ENCODE results near the gene TSN. TPM values are rescaled to one million over a fixed set of nuclear protein-coding genes. Genes with fewer than 3 reads are reported as not detected.

TSN gene
- total RNA-seq, 1 experiment from 2014 or later: 102 TPM

DNA sequence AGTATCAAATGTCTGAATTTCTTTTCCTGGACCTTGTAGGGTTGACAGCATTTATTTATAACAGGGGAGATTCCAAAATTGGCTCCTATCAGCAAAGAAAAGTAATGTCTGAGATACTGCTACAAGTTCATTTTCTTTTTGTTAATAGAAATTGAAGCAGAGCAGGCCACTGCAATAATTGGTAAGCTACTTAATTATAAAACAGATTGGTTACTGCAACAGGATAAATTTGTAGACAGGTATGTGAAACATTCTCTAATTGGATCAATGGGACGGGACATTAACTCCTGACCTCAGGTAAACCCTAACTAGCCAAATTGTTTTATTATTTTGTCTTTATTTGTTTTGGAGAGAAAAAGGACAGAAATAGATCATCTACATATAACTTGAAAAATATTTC, 39.3 kb upstream of the TSN start:
- WGBS (ENCODE audit: extremely low coverage, insufficient read length, low lambda C conversion rate): no CpG with 5 or more reads among the region's 1 CpG
- Mint-ChIP-seq H3K36me3 (ENCODE audit: insufficient read depth in 1 of 3, low read depth in 3 of 3) (no peaks in the 10 kb centered on the region), H3K27me3 (ENCODE audit: low read depth) (no peaks in the 10 kb centered on the region; the same call in 1 of the 2 replicates), H3K9me3 (no peaks in the 10 kb centered on the region), H3K4me3 (no peak overlapping the region), H3K27ac (no peak overlapping the region), H3K4me1 (no peaks in the 10 kb centered on the region; a peak in 1 of 4 replicates)
- H3K9ac ChIP-seq (ENCODE audit: extremely low read depth, insufficient read length, low read length): no peak overlapping the region
- H3K79me1 ChIP-seq (ENCODE audit: insufficient read depth, low read depth, low read length, poor library complexity, severe bottlenecking): no peaks in the 10 kb centered on the region
- no peak overlapping the region for H3K18ac ChIP-seq (ENCODE audit: insufficient read length, low read depth, low read length)
- H2BK15ac ChIP-seq (ENCODE audit: low read depth, low read length): no peak overlapping the region
- H3K56ac ChIP-seq (ENCODE audit: insufficient read length, low read depth, low read length): no peak overlapping the region
- H3K4ac ChIP-seq (ENCODE audit: low read depth, low read length): no peak overlapping the region
- H4K8ac ChIP-seq (replicated peaks; ENCODE audit: insufficient read length, low read depth, low read length): no peak overlapping the region
- TF ChIP-seq, protein P1, sequence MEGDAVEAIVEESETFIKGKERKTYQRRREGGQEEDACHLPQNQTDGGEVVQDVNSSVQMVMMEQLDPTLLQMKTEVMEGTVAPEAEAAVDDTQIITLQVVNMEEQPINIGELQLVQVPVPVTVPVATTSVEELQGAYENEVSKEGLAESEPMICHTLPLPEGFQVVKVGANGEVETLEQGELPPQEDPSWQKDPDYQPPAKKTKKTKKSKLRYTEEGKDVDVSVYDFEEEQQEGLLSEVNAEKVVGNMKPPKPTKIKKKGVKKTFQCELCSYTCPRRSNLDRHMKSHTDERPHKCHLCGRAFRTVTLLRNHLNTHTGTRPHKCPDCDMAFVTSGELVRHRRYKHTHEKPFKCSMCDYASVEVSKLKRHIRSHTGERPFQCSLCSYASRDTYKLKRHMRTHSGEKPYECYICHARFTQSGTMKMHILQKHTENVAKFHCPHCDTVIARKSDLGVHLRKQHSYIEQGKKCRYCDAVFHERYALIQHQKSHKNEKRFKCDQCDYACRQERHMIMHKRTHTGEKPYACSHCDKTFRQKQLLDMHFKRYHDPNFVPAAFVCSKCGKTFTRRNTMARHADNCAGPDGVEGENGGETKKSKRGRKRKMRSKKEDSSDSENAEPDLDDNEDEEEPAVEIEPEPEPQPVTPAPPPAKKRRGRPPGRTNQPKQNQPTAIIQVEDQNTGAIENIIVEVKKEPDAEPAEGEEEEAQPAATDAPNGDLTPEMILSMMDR (conservative IDR thresholded peaks at IDR 0.05): no peak
- H3K14ac ChIP-seq (ENCODE audit: insufficient read depth, low read length): no peak overlapping the region
- no peak overlapping the region for H2BK120ac ChIP-seq (ENCODE audit: low read depth, low read length, poor library complexity, severe bottlenecking)
- H4K5ac ChIP-seq (ENCODE audit: insufficient read length, low read depth, low read length): no peak overlapping the region
- H3K79me2 ChIP-seq (ENCODE audit: insufficient read depth, low read length): no peaks in the 10 kb centered on the region
- H3T11ph ChIP-seq (ENCODE audit: low read length): no peak overlapping the region
- H3K4me1 ChIP-seq (ENCODE audit: insufficient read depth, low read length): no peaks in the 10 kb centered on the region
- no peak overlapping the region for H2BK5ac ChIP-seq (ENCODE audit: insufficient read length, low read length)
- no peak overlapping the region for H3K27ac ChIP-seq (ENCODE audit: insufficient read length, low read depth, low read length)
- no peak overlapping the region for H3K23ac ChIP-seq (ENCODE audit: insufficient read length, low read depth, low read length)
- H2BK12ac ChIP-seq (ENCODE audit: insufficient read length, low read depth, low read length): no peak overlapping the region
- no peak overlapping the region for H2AFZ ChIP-seq (ENCODE audit: low read length)
- H2AK5ac ChIP-seq (ENCODE audit: insufficient read length, low read length): no peak overlapping the region
- H2BK20ac ChIP-seq (ENCODE audit: low read depth, low read length, poor library complexity, severe bottlenecking): no peak overlapping the region
- no peaks in the 10 kb centered on the region for H3K23me2 ChIP-seq (ENCODE audit: insufficient read length, low read depth, low read length, poor library complexity, severe bottlenecking)
- no peaks in the 10 kb centered on the region for H3K9me3 ChIP-seq (ENCODE audit: control insufficient read depth, low read depth, low read length)
- no peak for DNase-seq
- H4K91ac ChIP-seq (ENCODE audit: insufficient read length, low read depth, low read length): no peak overlapping the region
- no peaks in the 10 kb centered on the region for H3K27me3 ChIP-seq (ENCODE audit: insufficient read depth, low read length)
- H3K4me2 ChIP-seq (ENCODE audit: insufficient read depth, insufficient read length, low read length): no peak overlapping the region
- no peaks in the 10 kb centered on the region for H4K20me1 ChIP-seq (ENCODE audit: control insufficient read depth, insufficient read depth, insufficient read length)
